ENCODE results near the gene IRF8.
A peak's percentile ranks its signal among the peaks of the same experiment; 100 is the strongest.

IRF8 gene

GRCh38 chr16:85878407-85878806 lies 20.6 kb upstream of the IRF8 start:
- intact Hi-C loops (cut with micrococcal nuclease), result no loop called here
- Mint-ChIP-seq H3K4me3 (no peak overlapping the region), H3K4me1 (ENCODE audit: low read depth) (peaks cover 61% of the 10 kb centered on the region), H3K27ac (no peak overlapping the region), H3K27me3 (peaks cover 5% of the 10 kb centered on the region), H3K9me3 (no peaks in the 10 kb centered on the region), H3K36me3 (ENCODE audit: low read depth) (no peaks in the 10 kb centered on the region)

DNA sequence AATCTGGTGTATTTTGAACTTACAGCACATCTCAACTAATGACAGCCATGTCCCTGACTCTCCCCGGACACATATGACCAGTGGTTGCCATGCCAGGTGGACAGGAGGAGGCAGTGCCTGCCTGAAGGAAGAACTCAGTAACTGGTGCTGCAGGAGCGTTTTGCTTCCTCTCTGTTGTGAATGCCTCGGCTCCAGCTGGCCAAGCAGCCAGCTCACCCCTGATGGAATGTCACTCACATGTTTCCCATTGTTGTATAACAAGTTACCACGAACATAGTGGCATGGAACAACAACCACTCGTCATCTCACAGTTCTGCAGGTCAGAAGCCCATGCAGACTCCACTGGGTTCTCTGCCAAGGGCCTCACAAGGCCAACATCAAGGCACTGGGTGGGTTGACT lies 20.1 kb upstream of the IRF8 start:
- H3K4me1 Mint-ChIP-seq (ENCODE audit: low read depth), result peaks cover 61% of the 10 kb centered on the region
- intact Hi-C loops (cut with micrococcal nuclease), result no loop called here
- H3K36me3 Mint-ChIP-seq (ENCODE audit: low read depth), result no peaks in the 10 kb centered on the region
- no peaks in the 10 kb centered on the region for H3K9me3 Mint-ChIP-seq
- H3K27ac Mint-ChIP-seq, result no peak overlapping the region
- H3K4me3 Mint-ChIP-seq, result no peak overlapping the region
- peaks cover 9% of the 10 kb centered on the region for H3K27me3 Mint-ChIP-seq

DNA sequence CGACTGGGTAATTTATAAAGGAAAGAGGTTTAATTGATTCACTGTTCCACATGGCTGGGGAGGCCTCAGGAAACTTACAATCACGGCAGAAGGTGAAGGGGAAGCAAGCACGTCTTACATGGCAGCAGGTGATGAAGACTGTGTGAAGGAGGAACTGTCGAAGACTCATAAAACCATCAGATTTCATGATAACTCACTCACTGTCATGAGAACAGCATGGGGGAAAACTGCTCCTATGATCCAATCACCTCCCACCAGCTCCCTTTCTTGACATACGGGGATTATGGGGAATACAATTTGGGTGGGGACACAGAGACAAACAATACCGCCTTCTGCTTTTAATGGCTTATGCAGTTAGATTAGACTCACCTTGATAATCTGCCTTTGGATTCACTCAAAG lies 19.4 kb upstream of the IRF8 start:
- H3K9me3 Mint-ChIP-seq, result no peaks in the 10 kb centered on the region
- H3K36me3 Mint-ChIP-seq (ENCODE audit: low read depth), result no peaks in the 10 kb centered on the region
- intact Hi-C loops (cut with micrococcal nuclease), result no loop called here
- H3K27me3 Mint-ChIP-seq, result peaks cover 16% of the 10 kb centered on the region
- H3K4me3 Mint-ChIP-seq, result no peak overlapping the region
- peaks cover 60% of the 10 kb centered on the region for H3K4me1 Mint-ChIP-seq (ENCODE audit: low read depth)
- H3K27ac Mint-ChIP-seq, result no peak overlapping the region

DNA sequence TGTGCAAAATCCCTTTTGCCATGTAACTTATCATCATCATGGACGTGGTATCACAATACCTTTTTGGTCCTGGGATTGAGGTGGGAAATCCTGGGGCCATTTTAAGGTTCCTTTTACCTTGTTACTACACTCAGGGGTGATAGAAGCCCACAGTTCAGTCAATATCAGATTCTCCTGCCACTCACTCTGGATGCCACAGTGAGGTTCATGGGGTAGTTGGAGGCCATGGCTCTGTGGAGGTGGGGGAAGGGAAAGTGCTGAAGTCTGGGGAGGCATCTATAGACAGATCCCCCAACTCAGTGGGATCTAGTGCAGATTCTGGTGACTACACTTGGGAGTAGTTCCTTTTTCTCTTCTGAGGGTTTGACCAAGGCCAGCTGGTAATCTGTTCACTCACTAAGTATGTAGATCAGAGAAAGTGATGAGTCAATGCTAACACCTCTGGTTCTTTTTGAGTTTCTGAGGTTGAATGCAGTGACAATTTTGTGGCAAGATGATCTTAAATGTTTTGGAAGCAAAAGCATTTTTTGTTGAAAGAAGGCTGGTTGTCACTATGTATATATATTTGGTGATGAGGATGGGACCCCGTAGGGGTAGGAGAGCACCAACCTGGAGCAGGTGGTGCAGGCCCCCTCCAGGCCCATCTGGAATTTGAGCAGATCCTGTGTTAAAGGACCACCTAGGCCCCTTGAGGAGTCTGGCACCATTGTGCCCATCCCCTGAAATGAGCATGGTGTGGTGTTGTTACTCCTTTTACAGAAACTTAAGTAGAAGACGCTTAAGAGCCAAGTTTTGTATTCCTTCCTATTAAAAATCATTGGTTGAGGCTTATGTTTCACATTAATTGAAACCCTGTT lies 18.8 kb upstream of the IRF8 start:
- Mint-ChIP-seq H3K27me3 (peaks cover 21% of the 10 kb centered on the region), H3K27ac (no peak overlapping the region), H3K36me3 (ENCODE audit: low read depth) (no peaks in the 10 kb centered on the region), H3K4me1 (ENCODE audit: low read depth) (peaks cover 59% of the 10 kb centered on the region), H3K9me3 (no peaks in the 10 kb centered on the region), H3K4me3 (no peak overlapping the region)
- intact Hi-C loops (cut with micrococcal nuclease), result loop anchor here (5.0 kb wide), 1 partner anchor 43 kb away; no protein-coding TSS in a partner anchor

GRCh38 chr16:85880861-85881260 lies 18.1 kb upstream of the IRF8 start:
- H3K4me3 Mint-ChIP-seq, result no peak overlapping the region
- H3K27me3 Mint-ChIP-seq, result peaks cover 23% of the 10 kb centered on the region
- no peak overlapping the region for H3K27ac Mint-ChIP-seq
- intact Hi-C loops (cut with micrococcal nuclease), result loop anchor here (5.0 kb wide), 1 partner anchor 44 kb away; no protein-coding TSS in a partner anchor
- no peaks in the 10 kb centered on the region for H3K36me3 Mint-ChIP-seq (ENCODE audit: low read depth)
- peaks cover 54% of the 10 kb centered on the region for H3K4me1 Mint-ChIP-seq (ENCODE audit: low read depth)
- H3K9me3 Mint-ChIP-seq, result no peaks in the 10 kb centered on the region

DNA sequence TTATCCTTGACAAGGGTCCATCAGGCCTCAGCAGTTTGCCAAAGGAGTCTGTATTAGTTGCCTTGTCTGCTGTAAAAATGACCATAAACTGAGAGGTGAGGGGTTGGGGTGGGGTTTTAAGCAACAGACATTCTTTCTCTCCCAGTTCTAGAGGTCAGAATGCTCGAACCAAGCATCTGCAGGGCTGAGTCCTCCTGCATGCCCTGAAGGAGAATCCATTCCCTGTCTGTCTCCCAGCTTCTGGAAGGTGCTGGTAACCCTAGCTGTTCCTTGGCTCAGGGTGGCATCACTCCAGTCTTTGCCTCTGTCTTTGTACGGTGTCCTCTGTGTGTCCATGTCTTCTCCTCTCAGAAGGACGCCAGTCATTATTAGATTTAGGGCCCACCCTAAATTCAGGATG lies 17.5 kb upstream of the IRF8 start:
- Mint-ChIP-seq H3K27ac (no peak overlapping the region), H3K4me3 (no peak overlapping the region), H3K36me3 (ENCODE audit: low read depth) (no peaks in the 10 kb centered on the region), H3K9me3 (no peaks in the 10 kb centered on the region), H3K4me1 (ENCODE audit: low read depth) (peaks cover 52% of the 10 kb centered on the region), H3K27me3 (peaks cover 23% of the 10 kb centered on the region)
- intact Hi-C loops (cut with micrococcal nuclease), result loop anchor here (5.0 kb wide), 1 partner anchor 44 kb away; no protein-coding TSS in a partner anchor

DNA sequence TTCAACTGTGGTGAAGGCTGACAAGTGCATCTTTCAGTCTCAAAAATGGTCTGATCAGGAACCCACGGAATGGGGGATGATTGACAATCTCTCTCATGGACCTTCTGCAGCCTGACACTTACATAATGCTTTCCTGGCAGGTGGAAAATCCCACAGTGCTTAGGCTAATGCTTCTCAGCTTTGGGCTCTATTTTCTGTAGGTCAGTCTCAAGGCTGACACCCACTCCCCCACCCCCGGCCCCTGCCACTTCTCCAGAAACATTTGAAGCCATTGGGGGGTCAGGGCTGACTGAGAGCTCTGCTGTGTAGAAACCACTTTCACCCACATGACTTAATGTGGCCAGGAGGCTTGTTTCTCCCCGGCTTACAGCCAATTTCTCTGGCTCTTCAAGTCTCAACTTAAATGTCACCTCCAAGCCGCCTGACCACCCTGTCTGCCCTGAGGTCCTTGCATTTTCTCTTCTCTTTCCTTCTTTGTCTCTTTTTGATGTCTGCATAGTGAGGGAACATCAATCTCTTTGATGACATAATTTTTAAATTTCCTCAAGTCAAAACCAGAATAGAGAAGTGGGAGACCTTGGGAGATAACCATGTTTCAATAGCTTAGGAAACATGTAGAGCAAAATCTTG lies 16.7 kb upstream of the IRF8 start:
- no peaks in the 10 kb centered on the region for H3K9me3 Mint-ChIP-seq
- intact Hi-C loops (cut with micrococcal nuclease), result loop anchor here (5.0 kb wide), 1 partner anchor 45 kb away; no protein-coding TSS in a partner anchor
- no peak overlapping the region for H3K4me3 Mint-ChIP-seq
- peaks cover 54% of the 10 kb centered on the region for H3K4me1 Mint-ChIP-seq (ENCODE audit: low read depth)
- H3K27ac Mint-ChIP-seq, result peak overlapping the region; percentile 6
- H3K36me3 Mint-ChIP-seq (ENCODE audit: low read depth), result no peaks in the 10 kb centered on the region
- peaks cover 25% of the 10 kb centered on the region for H3K27me3 Mint-ChIP-seq

- peak overlapping the region; percentile 7 for H3K27ac Mint-ChIP-seq
- intact Hi-C loops (cut with micrococcal nuclease), result loop anchor here (5.0 kb wide), 1 partner anchor 47 kb away; no protein-coding TSS in a partner anchor
- no peaks in the 10 kb centered on the region for H3K36me3 Mint-ChIP-seq (ENCODE audit: low read depth)
- peaks cover 65% of the 10 kb centered on the region for H3K4me1 Mint-ChIP-seq (ENCODE audit: low read depth)
- no peaks in the 10 kb centered on the region for H3K9me3 Mint-ChIP-seq
- H3K27me3 Mint-ChIP-seq, result peaks cover 25% of the 10 kb centered on the region
- no peak overlapping the region for H3K4me3 Mint-ChIP-seq
Measured at GRCh38 chr16:85883813-85884212, 15.1 kb upstream of the IRF8 start.

- Mint-ChIP-seq H3K27me3 (peaks cover 25% of the 10 kb centered on the region), H3K4me3 (no peak overlapping the region), H3K36me3 (ENCODE audit: low read depth) (no peaks in the 10 kb centered on the region), H3K4me1 (ENCODE audit: low read depth) (peaks cover 63% of the 10 kb centered on the region), H3K9me3 (no peaks in the 10 kb centered on the region), H3K27ac (no peak overlapping the region)
- intact Hi-C loops (cut with micrococcal nuclease), result loop anchor here (5.0 kb wide), 1 partner anchor 48 kb away; no protein-coding TSS in a partner anchor
Measured at GRCh38 chr16:85884808-85885463, 14.0 kb upstream of the IRF8 start.

DNA sequence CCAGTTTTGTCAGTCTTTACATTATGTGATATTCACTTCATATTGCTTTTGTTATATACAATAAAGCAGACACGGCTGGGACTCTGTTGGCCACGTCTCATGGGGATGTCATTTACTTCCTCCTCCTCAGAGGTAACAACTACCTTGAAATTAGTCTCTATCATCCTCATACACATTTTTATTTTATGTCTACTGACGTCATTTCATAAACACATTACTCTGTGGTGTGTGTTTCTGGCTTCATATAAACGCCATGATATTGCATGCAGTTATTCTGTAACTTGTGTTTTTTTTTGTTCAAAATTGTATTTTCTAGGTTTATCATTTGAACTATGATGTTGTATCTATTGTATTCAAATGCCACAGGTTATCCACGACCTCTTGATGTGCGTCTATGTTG lies 13.4 kb upstream of the IRF8 start:
- Mint-ChIP-seq H3K27ac (no peak overlapping the region), H3K27me3 (peaks cover 25% of the 10 kb centered on the region), H3K4me3 (no peak overlapping the region), H3K4me1 (ENCODE audit: low read depth) (peaks cover 57% of the 10 kb centered on the region), H3K9me3 (no peaks in the 10 kb centered on the region), H3K36me3 (ENCODE audit: low read depth) (no peaks in the 10 kb centered on the region)
- intact Hi-C loops (cut with micrococcal nuclease), result no loop called here

DNA sequence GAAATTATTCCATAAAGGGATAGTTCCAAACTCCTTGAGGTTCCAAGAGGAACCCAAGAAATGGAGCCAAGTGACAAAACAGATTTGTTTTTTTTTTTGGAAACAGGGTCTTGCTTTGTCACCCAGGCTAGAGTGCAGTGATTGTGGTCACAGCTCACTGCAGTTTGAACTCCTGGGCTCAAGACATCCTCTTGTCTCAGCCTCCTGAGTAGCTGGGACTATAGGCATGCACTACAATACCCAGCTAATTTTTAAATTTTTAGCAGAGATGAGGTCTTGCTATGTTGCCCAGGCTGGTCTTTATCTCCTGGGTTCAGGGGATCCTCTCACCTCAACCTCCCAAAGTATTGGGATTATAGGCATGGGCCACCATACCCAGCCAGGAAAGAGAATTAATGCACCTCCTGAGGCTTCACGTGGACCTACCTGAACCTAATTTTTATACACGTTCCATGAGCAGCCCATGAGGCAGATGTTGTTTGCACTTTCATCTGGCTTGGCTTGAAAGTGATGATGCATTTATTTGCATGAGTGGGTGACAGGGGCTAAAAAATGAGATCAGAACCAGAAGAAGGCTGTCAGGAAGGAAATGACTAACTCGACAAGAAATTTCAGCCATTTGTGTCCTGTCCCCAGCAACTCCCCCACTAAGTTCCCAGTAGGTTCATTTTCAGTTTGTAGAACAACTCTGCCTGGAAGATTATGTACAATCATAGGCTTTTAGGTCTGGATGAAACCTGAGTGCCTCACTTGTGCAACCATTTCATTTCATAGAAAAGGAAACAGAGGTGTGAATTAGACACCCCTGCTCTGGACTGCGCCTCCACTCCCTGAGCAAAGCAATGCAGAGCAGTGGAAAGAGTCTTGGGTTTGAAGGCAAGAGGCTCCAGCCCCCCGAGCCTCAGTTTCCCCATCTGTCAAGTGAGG lies 10.3 kb upstream of the IRF8 start:
- Mint-ChIP-seq H3K9me3 (no peaks in the 10 kb centered on the region), H3K36me3 (ENCODE audit: low read depth) (no peaks in the 10 kb centered on the region), H3K4me3 (no peak overlapping the region), H3K27me3 (peaks cover 20% of the 10 kb centered on the region), H3K27ac (no peak overlapping the region), H3K4me1 (ENCODE audit: low read depth) (peaks cover 35% of the 10 kb centered on the region)
- intact Hi-C loops (cut with micrococcal nuclease), result no loop called here

DNA sequence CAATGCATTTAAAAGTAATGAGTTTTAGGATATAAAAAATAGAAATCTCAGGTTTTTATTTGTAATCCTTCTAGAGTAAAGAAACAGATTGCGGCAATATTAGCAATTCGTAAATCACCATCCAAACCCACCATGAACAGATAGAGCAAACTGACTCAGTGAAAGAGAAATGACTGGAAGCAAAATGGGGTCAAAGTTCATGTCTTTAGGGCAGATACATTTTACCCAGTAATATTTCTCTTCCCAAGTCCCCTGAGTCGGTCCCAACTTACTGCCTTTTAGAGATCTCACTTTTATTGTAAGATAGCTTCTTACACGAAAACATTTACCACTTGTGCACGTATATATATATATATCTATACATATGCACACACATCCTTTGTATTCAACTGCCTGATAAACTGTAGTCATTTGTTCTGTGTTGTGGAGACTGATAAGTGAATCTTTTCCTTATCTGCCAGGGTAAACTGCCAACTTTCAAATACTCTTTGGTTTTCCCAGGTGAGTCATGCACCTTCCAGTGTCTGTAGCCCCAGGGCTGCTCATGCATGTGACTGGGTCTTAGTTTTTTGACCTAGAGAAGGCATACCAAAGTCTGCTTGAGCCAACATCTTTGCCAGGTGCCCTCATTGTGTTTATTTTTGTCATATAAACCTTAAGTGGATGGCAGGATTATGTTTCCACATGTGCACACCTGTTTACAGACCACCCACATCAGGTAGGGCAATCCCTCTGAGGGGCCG lies 7.8 kb upstream of the IRF8 start:
- Mint-ChIP-seq H3K27me3 (peaks cover 7% of the 10 kb centered on the region), H3K36me3 (ENCODE audit: low read depth) (no peaks in the 10 kb centered on the region), H3K4me3 (no peak overlapping the region), H3K9me3 (no peaks in the 10 kb centered on the region), H3K4me1 (ENCODE audit: low read depth) (peaks cover 28% of the 10 kb centered on the region), H3K27ac (no peak overlapping the region)
- intact Hi-C loops (cut with micrococcal nuclease), result no loop called here

GRCh38 chr16:85891776-85892166 lies 7.2 kb upstream of the IRF8 start:
- H3K27me3 Mint-ChIP-seq, result peaks cover 7% of the 10 kb centered on the region
- peaks cover 28% of the 10 kb centered on the region for H3K4me1 Mint-ChIP-seq (ENCODE audit: low read depth)
- H3K9me3 Mint-ChIP-seq, result no peaks in the 10 kb centered on the region
- no peaks in the 10 kb centered on the region for H3K36me3 Mint-ChIP-seq (ENCODE audit: low read depth)
- intact Hi-C loops (cut with micrococcal nuclease), result no loop called here
- no peak overlapping the region for H3K27ac Mint-ChIP-seq
- no peak overlapping the region for H3K4me3 Mint-ChIP-seq

Data from dendritic cell treated with granulocyte-macrophage colony-stimulating factor and Interleukin-4, amounts not matched to agents 40 ng/mL and 50 ng/mL, for 4 days (primary cell).